Central memory CD8-positive, alpha-beta T cell (primary cell): ENCODE data around the gene MAGI3.

Source experiments
- ATAC-seq: fragments of 150-1000 bp; cut with Tn5 transposase; replicated peaks from 2 replicates; pipeline ENCODE4 v1.10.0; 2022; ENCODE audit warnings: mild to moderate bottlenecking, moderate FRiP score, moderate number of reproducible peaks; ENCODE audit not compliant: poor library complexity, severe bottlenecking; ENCODE audit errors: extremely low read depth
- DNase-seq, 2 donors: peaks; one replicate each; pipeline ENCODE4 v3.0.0; 2021; ENCODE audit warnings: low spot score in 2 of 2
- H3K27ac Mint-ChIP-seq: one replicate; pipeline ENCODE4 v1.8.0; 2022; ENCODE audit warnings: low read depth, mild to moderate bottlenecking, moderate library complexity, mixed read lengths
- H3K27me3 Mint-ChIP-seq: one replicate; pipeline ENCODE4 v1.8.0; 2022; ENCODE audit warnings: mixed read lengths
- H3K36me3 Mint-ChIP-seq: one replicate; pipeline ENCODE4 v1.8.0; 2022; ENCODE audit warnings: mild to moderate bottlenecking, moderate library complexity, mixed read lengths; ENCODE audit not compliant: insufficient read depth
- H3K4me1 Mint-ChIP-seq: one replicate; pipeline ENCODE4 v1.8.0; 2022; ENCODE audit warnings: mixed read lengths
- H3K4me3 Mint-ChIP-seq: one replicate; pipeline ENCODE4 v1.8.0; 2022; ENCODE audit warnings: mild to moderate bottlenecking, moderate library complexity, mixed read lengths
- H3K9me3 Mint-ChIP-seq: one replicate; pipeline ENCODE4 v1.8.0; 2022; ENCODE audit warnings: mixed read lengths

The MAGI3 gene

DNA sequence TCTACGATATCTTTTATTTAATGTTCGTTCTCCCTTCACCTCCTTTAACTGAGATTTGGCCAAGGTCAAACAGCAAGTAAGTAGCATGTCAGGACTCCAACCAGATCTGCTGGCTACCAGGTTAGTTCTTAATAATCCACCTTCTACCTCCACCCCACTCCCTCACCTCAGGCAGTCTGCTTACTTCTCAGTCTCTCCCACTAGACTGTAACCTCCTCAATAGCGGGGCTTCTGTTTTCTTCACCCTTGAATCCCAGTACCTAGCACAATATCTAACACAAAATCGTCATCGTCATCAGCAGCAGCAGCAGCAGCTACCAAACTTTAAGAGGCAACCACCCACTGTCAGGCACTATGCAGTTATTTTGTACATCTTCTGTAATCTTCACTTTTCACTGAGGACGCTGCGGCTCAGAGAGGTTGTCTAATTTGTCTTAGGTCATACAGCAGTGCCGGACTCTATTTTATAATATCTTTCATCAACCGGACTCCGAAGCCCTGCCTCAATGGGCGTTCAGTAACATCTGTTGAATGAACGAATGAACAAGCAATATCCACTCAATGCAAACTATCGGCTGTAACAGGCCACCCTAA is 859 bp upstream of the MAGI3 start:
- peak; percentile 4 for ATAC-seq
- DNase-seq, result no peak
- Mint-ChIP-seq H3K4me1 (peaks cover 23% of the 10 kb centered on the region), H3K36me3 (peaks cover 2% of the 10 kb centered on the region), H3K4me3 (peak overlapping the region; percentile 84), H3K27ac (no peak overlapping the region), H3K9me3 (no peaks in the 10 kb centered on the region), H3K27me3 (peaks cover 20% of the 10 kb centered on the region)

GRCh38 chr1:113390871-113391648 is 745 bp downstream of the MAGI3 start:
- H3K27ac Mint-ChIP-seq, result no peak overlapping the region
- peak overlapping the region; percentile 84 for H3K4me3 Mint-ChIP-seq
- ATAC-seq (peak; percentile 35), DNase-seq (peak; percentile 16 to 17)
- H3K9me3 Mint-ChIP-seq, result no peaks in the 10 kb centered on the region
- peaks cover 2% of the 10 kb centered on the region for H3K36me3 Mint-ChIP-seq
- peaks cover 21% of the 10 kb centered on the region for H3K27me3 Mint-ChIP-seq
- H3K4me1 Mint-ChIP-seq, result peaks cover 23% of the 10 kb centered on the region

GRCh38 chr1:113391649-113392271 is 1.4 kb downstream of the MAGI3 start:
- DNase-seq, result no peak
- ATAC-seq, result peak; percentile 18

GRCh38 chr1:113392541-113393128 is 2.3 kb downstream of the MAGI3 start:
- Mint-ChIP-seq H3K4me1 (peaks cover 23% of the 10 kb centered on the region), H3K27ac (no peak overlapping the region), H3K36me3 (peaks cover 2% of the 10 kb centered on the region), H3K27me3 (peaks cover 37% of the 10 kb centered on the region), H3K4me3 (no peak overlapping the region), H3K9me3 (no peaks in the 10 kb centered on the region)
- DNase-seq, result no peak
- no peak for ATAC-seq

More at GRCh38 chr1:113391649-113392271, 1.4 kb downstream of the MAGI3 start:
- Mint-ChIP-seq H3K27me3 (peaks cover 28% of the 10 kb centered on the region), H3K27ac (no peak overlapping the region), H3K36me3 (peaks cover 2% of the 10 kb centered on the region), H3K4me1 (peaks cover 23% of the 10 kb centered on the region), H3K9me3 (no peaks in the 10 kb centered on the region), H3K4me3 (peak overlapping the region; percentile 84)

- Mint-ChIP-seq H3K27me3 (peaks cover 53% of the 10 kb centered on the region), H3K4me3 (no peak overlapping the region), H3K36me3 (peaks cover 2% of the 10 kb centered on the region), H3K9me3 (no peaks in the 10 kb centered on the region), H3K27ac (no peak overlapping the region), H3K4me1 (peaks cover 17% of the 10 kb centered on the region)
- DNase-seq, result no peak
- ATAC-seq, result no peak
These were observed 3.9 kb downstream of the MAGI3 start for GRCh38 chr1:113394043-113394862.

DNA sequence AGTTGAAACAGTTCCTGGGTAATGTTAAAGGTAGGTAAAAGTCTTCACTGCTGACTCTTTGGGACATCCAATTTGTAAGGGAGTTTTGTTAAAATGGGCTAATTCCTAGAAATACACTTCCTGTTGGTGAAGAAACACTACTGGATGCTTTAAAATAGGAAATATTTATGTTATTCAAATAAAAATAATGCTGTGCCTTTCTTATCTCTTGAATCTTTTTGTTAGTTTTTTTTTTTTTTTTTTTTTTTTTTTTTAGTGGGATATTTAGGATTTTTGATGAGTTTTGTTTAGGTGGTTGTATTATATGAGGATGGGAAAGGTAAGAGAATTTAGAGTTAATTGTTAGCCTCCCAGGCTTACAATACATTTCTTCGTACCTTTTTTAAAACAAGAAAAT is 4.5 kb downstream of the MAGI3 start:
- no peak overlapping the region for H3K4me3 Mint-ChIP-seq
- H3K4me1 Mint-ChIP-seq, result peaks cover 12% of the 10 kb centered on the region
- ATAC-seq (no peak), DNase-seq (no peak)
- peaks cover 2% of the 10 kb centered on the region for H3K36me3 Mint-ChIP-seq
- H3K9me3 Mint-ChIP-seq, result no peaks in the 10 kb centered on the region
- peaks cover 55% of the 10 kb centered on the region for H3K27me3 Mint-ChIP-seq
- H3K27ac Mint-ChIP-seq, result no peak overlapping the region

DNA sequence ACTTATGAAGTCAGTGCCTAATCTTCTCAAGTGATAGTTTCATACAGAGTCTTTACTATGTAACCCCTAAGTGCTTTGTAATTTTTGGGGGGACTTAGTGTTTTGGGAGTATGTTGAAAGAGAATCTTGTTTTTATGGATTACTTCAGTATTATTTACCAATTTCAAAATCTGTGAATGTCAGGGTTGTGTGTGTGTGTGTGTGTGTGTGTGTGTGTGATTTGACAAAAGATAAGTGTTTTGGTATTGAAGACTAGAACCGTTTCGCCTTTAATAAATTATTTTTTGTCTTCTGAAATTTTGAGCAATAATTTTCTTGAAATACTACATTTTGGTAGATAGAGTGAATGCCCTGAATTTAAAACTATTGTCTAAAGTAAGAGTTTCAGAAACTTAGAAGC is 5.8 kb downstream of the MAGI3 start:
- H3K4me1 Mint-ChIP-seq, result peaks cover 11% of the 10 kb centered on the region
- no peak overlapping the region for H3K27ac Mint-ChIP-seq
- DNase-seq (no peak), ATAC-seq (no peak)
- peaks cover 55% of the 10 kb centered on the region for H3K27me3 Mint-ChIP-seq
- H3K9me3 Mint-ChIP-seq, result no peaks in the 10 kb centered on the region
- no peaks in the 10 kb centered on the region for H3K36me3 Mint-ChIP-seq
- H3K4me3 Mint-ChIP-seq, result no peak overlapping the region

DNA sequence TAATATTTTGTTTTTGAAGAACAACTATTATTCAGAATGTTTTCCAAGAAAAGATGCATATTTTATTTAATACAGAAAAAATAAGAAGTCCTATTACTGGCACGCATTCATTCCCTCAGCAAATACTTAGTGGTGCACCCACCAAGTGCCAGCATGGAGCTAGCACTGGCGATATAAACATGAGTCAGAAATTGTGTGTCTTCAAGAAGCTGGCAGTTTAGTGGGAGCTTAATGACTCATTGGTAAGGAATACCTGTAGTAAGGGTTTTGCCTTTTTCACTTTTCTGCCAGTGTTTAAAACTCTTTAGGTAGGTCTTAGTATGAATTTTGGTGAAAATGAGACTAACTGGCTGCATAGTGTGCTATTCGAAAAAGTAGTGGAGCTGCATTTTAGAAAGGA is 6.3 kb downstream of the MAGI3 start:
- Mint-ChIP-seq H3K4me3 (no peak overlapping the region), H3K27me3 (peaks cover 51% of the 10 kb centered on the region), H3K36me3 (no peaks in the 10 kb centered on the region), H3K4me1 (peaks cover 6% of the 10 kb centered on the region), H3K27ac (no peak overlapping the region), H3K9me3 (no peaks in the 10 kb centered on the region)
- no peak for ATAC-seq
- no peak for DNase-seq

- peaks cover 51% of the 10 kb centered on the region for H3K27me3 Mint-ChIP-seq
These were observed 8.8 kb downstream of the MAGI3 start for GRCh38 chr1:113399062-113399583.

GRCh38 chr1:113401067-113401466 is 10.8 kb downstream of the MAGI3 start:
- H3K4me3 Mint-ChIP-seq, result no peak overlapping the region
- no peaks in the 10 kb centered on the region for H3K9me3 Mint-ChIP-seq
- H3K36me3 Mint-ChIP-seq, result no peaks in the 10 kb centered on the region
- ATAC-seq (no peak), DNase-seq (no peak)
- H3K27me3 Mint-ChIP-seq, result peaks cover 46% of the 10 kb centered on the region
- no peak overlapping the region for H3K27ac Mint-ChIP-seq
- no peaks in the 10 kb centered on the region for H3K4me1 Mint-ChIP-seq

More at GRCh38 chr1:113399062-113399583, 8.8 kb downstream of the MAGI3 start:
- Mint-ChIP-seq H3K27ac (no peak overlapping the region), H3K4me3 (no peak overlapping the region), H3K9me3 (no peaks in the 10 kb centered on the region), H3K4me1 (no peaks in the 10 kb centered on the region), H3K36me3 (no peaks in the 10 kb centered on the region)
- DNase-seq, result no peak
- no peak for ATAC-seq

DNA sequence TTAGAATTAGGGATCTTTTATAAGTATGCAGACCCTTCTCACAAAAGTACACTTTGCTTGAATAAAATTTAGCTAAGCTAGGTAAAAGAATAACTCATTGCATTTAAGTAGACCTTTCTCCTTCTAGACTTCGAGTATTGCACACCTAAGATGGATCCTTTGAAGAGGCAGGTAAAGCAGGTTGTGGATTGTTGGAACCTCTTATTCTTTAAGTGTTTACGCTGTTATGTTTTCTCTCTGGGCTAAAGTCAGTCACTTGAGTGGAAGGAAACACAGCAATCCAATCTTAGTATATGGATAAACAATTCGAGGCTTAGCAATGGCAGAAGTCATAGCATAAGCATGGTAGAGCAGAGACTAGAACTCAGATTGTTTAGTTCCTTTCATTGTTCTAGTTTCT is 11.4 kb downstream of the MAGI3 start:
- DNase-seq (no peak), ATAC-seq (no peak)
- Mint-ChIP-seq H3K36me3 (no peaks in the 10 kb centered on the region), H3K9me3 (no peaks in the 10 kb centered on the region), H3K4me1 (no peaks in the 10 kb centered on the region), H3K27ac (no peak overlapping the region), H3K27me3 (peaks cover 40% of the 10 kb centered on the region), H3K4me3 (no peak overlapping the region)

DNA sequence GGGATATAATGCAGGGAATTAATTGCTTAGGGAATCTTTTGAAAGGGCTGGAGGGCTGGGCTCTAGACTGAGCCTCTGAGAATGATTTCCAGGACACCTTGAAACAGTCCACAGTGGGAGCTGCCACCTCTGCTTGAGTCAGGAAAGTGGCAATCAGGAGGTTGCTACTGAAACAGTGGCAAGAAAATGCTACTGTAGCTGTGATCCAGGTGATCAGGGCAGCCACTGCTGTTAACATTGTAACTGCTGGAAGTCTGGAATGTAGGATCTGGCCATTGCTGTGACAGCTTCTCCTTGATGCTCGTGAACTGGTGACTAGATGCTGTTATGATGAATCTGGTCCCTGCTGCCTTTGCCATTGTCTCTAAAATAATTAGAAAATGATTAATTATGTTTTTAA is 12.8 kb downstream of the MAGI3 start:
- no peaks in the 10 kb centered on the region for H3K4me1 Mint-ChIP-seq
- H3K27ac Mint-ChIP-seq, result no peak overlapping the region
- peaks cover 26% of the 10 kb centered on the region for H3K27me3 Mint-ChIP-seq
- H3K9me3 Mint-ChIP-seq, result no peaks in the 10 kb centered on the region
- H3K36me3 Mint-ChIP-seq, result no peaks in the 10 kb centered on the region
- DNase-seq (no peak), ATAC-seq (no peak)
- no peak overlapping the region for H3K4me3 Mint-ChIP-seq
